Endodermal cell (in vitro differentiated cells): ENCODE data around the gene NAPSA. TPM values are rescaled to one million over a fixed set of nuclear protein-coding genes. Genes with fewer than 3 reads are reported as not detected.
A peak's percentile ranks its signal among the peaks of the same experiment; 100 is the strongest.

Experiments used
- DNase-seq: peaks from one replicate; pipeline ENCODE4 v3.0.0-alpha.2; 2017
- H3K27ac ChIP-seq: 2 replicates; pipeline ENCODE4 v1.5.1; 2013; ENCODE audit warnings: mild to moderate bottlenecking, low read depth, low read length, moderate library complexity
- H3K27me3 ChIP-seq: 2 replicates; pipeline ENCODE4 v1.6.1; 2013; ENCODE audit warnings: mild to moderate bottlenecking, low read length, moderate library complexity; ENCODE audit not compliant: insufficient read depth, control insufficient read depth, poor library complexity, severe bottlenecking
- H3K36me3 ChIP-seq: 2 replicates; pipeline ENCODE4 v1.7.0; 2013; ENCODE audit warnings: mild to moderate bottlenecking, low read length, moderate library complexity; ENCODE audit not compliant: control insufficient read depth, insufficient read depth
- H3K4me1 ChIP-seq: one replicate; pipeline ENCODE4 v1.7.0; 2013; ENCODE audit warnings: low read length; ENCODE audit not compliant: control insufficient read depth, insufficient read depth
- H3K4me3 ChIP-seq: 2 replicates; pipeline ENCODE4 v1.5.1; 2013; ENCODE audit warnings: mild to moderate bottlenecking, low read length, moderate library complexity
- H3K9ac ChIP-seq: 2 replicates; pipeline ENCODE4 v1.6.1; 2013; ENCODE audit warnings: mild to moderate bottlenecking, low read length, moderate library complexity; ENCODE audit not compliant: poor library complexity, severe bottlenecking; ENCODE audit errors: extremely low read depth
- H3K9me3 ChIP-seq: 2 replicates; pipeline ENCODE4 v1.6.1; 2013; ENCODE audit warnings: mild to moderate bottlenecking, low read length, moderate library complexity; ENCODE audit not compliant: control insufficient read depth
- H3K27ac Mint-ChIP-seq: 2 replicates; pipeline ENCODE4 v1.8.0; 2020; ENCODE audit warnings: mixed read lengths
- H3K27me3 Mint-ChIP-seq: 2 replicates; pipeline ENCODE4 v1.8.0; 2021; ENCODE audit warnings: mild to moderate bottlenecking, mixed read lengths; ENCODE audit not compliant: insufficient read depth
- H3K36me3 Mint-ChIP-seq: 2 replicates; pipeline ENCODE4 v1.8.0; 2020; ENCODE audit warnings: low read depth, mixed read lengths
- H3K4me1 Mint-ChIP-seq: 2 replicates; pipeline ENCODE4 v1.8.0; 2020; ENCODE audit warnings: mixed read lengths
- H3K4me3 Mint-ChIP-seq: 2 replicates; pipeline ENCODE4 v1.8.0; 2020; ENCODE audit warnings: mild to moderate bottlenecking, moderate library complexity, mixed read lengths
- H3K9me3 Mint-ChIP-seq: 2 replicates; pipeline ENCODE4 v1.8.0; 2020; ENCODE audit warnings: mild to moderate bottlenecking, mixed read lengths
- CTCF ChIP-seq: fragments of 200-600 bp; sonication (generic); conservative IDR thresholded peaks from 2 replicates; pipeline ENCODE4 v1.5.0; 2021; ENCODE audit warnings: antibody characterized with exemption, mild to moderate bottlenecking
- WGBS, 2 experiments: methylation state at CpG; one replicate each; pipeline versions ENCODE4 v1.1.5 to v1.1.7; 2013; ENCODE audit warnings: missing lambda C conversion rate in 2 of 2, mixed read lengths in 1 of 2; ENCODE audit not compliant: insufficient coverage in 1 of 2, insufficient read length in 1 of 2; 5-methylcytosine and 5-hydroxymethylcytosine counted together
- total RNA-seq, 2 donors: library from RNA; stranded (reverse); fragmentation: NEBNext Ultra II Directional in 1 of 2; extraction: Animal tissue kit (Norgen Biotek cat#: 25700) in 1 of 2; gene quantifications; 2 replicates in 1 of 2; 3 replicates in 1 of 2; pipeline ENCODE4 v1.2.1, GENCODE V29; 2021

The NAPSA gene
- total RNA-seq, 2 donors from 2014 or later: 0.91 to 1.5 TPM

GRCh38 chr19:50332244-50333038, 33.0 kb downstream of the NAPSA start:
- peak overlapping the region; percentile 83 for H3K4me3 ChIP-seq
- Mint-ChIP-seq H3K9me3 (peaks cover 9% of the 10 kb centered on the region), H3K27me3 (peaks cover 46% of the 10 kb centered on the region), H3K36me3 (no peaks in the 10 kb centered on the region), H3K4me3 (peak overlapping the region; percentile 80), H3K27ac (peak overlapping the region; percentile 98), H3K4me1 (peaks cover 26% of the 10 kb centered on the region)
- no peaks in the 10 kb centered on the region for H3K36me3 ChIP-seq
- H3K9me3 ChIP-seq: no peaks in the 10 kb centered on the region
- peak; percentile 88 for DNase-seq
- peak overlapping the region; percentile 85 for H3K27ac ChIP-seq
- TF ChIP-seq CTCF: no peak
- H3K27me3 ChIP-seq: peaks cover 5% of the 10 kb centered on the region
- WGBS, 2 experiments: 22 to 48% methylated on average over 11 to 19 of the region's 20 CpGs
- peak overlapping the region; percentile 94 for H3K9ac ChIP-seq
- H3K4me1 ChIP-seq: no peaks in the 10 kb centered on the region

- H3K36me3 ChIP-seq: no peaks in the 10 kb centered on the region
- H3K4me3 Mint-ChIP-seq: peak overlapping the region; percentile 80
- H3K4me1 Mint-ChIP-seq: peaks cover 31% of the 10 kb centered on the region
- peak overlapping the region; percentile 85 for H3K27ac ChIP-seq
- peaks cover 10% of the 10 kb centered on the region for H3K27me3 ChIP-seq
- DNase-seq: no peak
- H3K4me3 ChIP-seq: peak overlapping the region; percentile 83
- H3K36me3 Mint-ChIP-seq: peaks cover 2% of the 10 kb centered on the region
- TF ChIP-seq CTCF: no peak
- peaks cover 48% of the 10 kb centered on the region for H3K27me3 Mint-ChIP-seq
- H3K9ac ChIP-seq: peak overlapping the region; percentile 94
- WGBS, 2 experiments: 50% methylated on average over 1 of the region's 2 CpGs; no CpG with 5 or more reads in 1 of the 2 experiments
- H3K9me3 ChIP-seq: no peaks in the 10 kb centered on the region
- H3K9me3 Mint-ChIP-seq: peaks cover 13% of the 10 kb centered on the region
- no peaks in the 10 kb centered on the region for H3K4me1 ChIP-seq
- peak overlapping the region; percentile 98 for H3K27ac Mint-ChIP-seq
Measured at GRCh38 chr19:50331994-50332243, 33.5 kb downstream of the NAPSA start.

DNA sequence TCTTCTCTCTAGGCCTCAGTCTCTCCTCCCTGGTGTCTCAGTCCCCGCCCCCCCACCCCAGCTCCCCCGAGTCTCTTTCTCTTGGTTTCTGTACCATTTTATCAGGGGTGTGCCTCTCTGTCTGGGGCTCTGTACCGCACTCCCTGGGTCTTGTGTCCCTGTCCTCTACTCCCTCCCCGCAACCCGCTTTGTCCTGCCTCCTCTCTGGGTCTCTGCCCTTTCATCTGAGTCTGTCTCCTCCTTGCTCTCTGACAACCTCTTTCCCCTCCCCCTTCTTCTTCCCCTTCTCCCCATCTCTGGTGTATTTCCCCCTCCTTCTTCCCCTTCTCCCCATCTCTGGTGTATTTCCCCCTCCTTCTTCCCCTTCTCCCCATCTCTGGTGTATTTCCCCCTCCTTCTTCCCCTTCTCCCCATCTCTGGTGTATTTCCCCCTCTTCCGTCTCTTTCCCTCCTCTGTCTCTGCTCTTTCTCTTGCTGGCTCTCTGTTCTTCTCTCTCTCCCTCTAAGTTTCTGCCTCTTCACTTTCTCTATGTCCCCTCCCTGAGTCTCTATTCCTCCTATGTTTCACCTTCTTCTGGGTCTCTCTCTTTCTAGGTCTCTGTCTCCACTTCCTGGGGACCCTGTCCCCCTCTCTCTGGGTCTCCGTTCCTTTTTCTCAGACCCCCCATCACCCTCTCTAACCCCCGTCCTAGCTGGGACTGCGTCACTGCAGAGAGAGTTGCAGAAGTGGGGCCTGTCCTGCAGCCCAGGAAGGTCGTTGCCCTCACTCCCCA, 34.0 kb downstream of the NAPSA start:
- no peak for TF ChIP-seq CTCF
- Mint-ChIP-seq H3K4me1 (peaks cover 35% of the 10 kb centered on the region), H3K9me3 (peaks cover 13% of the 10 kb centered on the region), H3K27me3 (peaks cover 53% of the 10 kb centered on the region), H3K4me3 (peak overlapping the region; percentile 80), H3K36me3 (peaks cover 4% of the 10 kb centered on the region), H3K27ac (peak overlapping the region; percentile 98)
- Histone ChIP-seq H3K4me1 (no peaks in the 10 kb centered on the region), H3K9ac (no peak overlapping the region), H3K27me3 (peaks cover 15% of the 10 kb centered on the region), H3K27ac (peak overlapping the region; percentile 17), H3K4me3 (peak overlapping the region; percentile 83), H3K36me3 (no peaks in the 10 kb centered on the region), H3K9me3 (no peaks in the 10 kb centered on the region)
- peak; percentile 86 for DNase-seq
- 25 to 49% methylated on average over 4 to 10 of the region's 10 CpGs for WGBS, 2 experiments
